GM18907 (cell line): ENCODE data around the gene CDH4.

Experiments used
- ATAC-seq: cut with Tn5 transposase; IDR thresholded peaks from one replicate; pipeline ENCODE4 v1.9.1; 2021; ENCODE audit warnings: mild to moderate bottlenecking, moderate library complexity; ENCODE audit not compliant: unreplicated experiment

CDH4 gene

DNA sequence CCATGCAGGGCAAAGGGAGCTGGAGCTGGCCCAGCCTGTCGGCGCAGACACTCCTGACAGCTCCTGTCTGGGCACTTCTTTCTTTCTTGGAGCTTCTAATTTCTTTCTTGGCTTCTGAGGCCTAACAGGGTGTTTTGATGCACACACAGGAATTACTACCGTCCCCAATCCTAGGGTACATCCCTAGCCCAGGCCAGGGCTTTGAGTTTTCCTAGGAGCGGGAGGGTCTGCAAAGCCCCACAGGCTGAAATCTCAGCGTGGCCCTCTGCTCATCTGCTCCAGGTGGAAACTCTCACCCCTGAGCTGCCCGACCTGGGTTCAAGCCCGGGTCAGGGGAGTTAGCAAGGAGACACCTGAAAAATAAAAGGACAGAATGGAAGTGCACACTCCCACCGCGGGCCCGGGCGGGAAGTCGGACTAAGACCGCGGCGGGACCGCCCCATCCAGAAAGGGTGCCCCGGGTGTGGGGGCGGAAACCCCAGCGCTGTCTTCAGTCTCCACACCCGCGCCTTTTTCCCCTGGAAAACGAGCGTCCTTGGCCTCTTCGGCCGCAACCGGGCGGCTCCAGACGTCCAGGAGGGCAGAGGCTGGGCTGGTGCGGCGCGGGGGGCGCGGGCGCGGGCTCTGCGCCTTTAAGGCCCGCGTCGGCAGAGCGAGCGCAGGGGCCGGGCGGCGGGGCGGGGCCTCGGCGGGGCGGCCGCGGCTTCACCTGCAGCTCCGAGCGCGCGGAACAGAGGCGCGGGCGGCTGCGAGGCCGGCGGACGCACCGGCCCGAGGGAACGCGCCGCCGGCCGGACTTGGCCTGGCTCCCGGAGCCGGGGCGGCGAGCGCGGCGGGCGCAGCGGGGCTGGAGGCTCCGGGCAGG lies at the start of gene CDH4:
Gene CDH4, plus strand, starts transcription at position 733 of the 865 bp plus-strand sequence.
- ATAC-seq = no peak

DNA sequence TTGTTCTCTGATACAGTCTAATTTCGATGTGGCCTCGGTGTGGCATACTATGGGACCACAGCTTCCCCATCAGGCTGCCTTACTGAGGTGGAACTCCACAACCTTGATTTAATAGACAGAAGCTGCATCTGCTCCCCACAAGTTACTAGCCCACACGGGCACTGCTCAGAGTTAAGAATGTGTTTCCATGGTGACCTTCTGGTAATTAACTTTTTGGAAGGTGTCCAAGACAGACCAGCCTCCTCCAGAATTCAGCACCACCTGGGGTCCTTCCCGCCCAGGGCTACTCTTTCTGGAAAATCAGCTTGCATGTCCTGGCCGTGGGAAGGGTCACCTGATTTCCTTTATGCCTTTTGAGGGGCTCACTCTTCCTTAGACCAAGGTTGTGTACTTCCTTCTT lies 48.7 kb upstream of the CDH4 start:
- no peak for ATAC-seq

DNA sequence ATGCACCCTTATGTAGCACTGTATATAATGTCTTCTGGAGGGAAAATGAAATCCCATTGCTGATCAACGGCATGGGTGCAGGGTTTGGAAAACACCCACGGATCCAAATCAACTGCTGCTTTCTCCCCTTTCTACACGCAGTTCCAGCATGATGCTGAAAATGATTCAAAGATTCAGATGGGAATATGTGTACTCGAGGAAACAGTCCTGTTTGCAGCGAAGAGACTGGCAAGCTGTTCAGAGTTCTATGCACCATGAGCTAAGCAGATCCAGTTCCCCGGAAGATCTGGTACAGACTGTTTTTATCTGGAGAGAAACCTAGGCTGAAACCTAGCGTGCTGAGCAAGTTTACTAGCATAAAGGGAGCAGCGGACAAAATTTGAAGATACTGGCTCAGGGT lies 47.9 kb upstream of the CDH4 start:
- no peak for ATAC-seq

DNA sequence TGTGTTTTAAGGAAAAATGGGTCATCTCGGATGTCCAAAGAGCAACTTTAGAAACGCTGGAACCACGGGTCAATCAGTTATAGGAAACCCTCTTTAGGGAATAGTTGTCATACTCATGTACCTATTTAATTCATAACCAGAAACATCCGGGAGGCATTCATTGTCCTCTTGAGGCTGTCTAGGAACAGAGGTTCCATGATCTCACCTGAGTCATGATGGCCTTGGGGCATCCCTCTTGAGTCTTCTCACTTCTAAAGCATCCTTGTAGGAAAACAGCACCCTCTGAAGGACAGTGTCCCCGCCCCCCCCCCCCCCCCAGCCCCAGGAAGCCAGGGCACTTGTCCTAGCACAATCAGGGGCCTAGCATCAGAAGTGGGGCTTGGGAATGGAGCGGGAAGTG lies 46.3 kb upstream of the CDH4 start:
- no peak for ATAC-seq

GRCh38 chr20:61210862-61211261 lies 41.2 kb upstream of the CDH4 start:
- ATAC-seq = no peak

DNA sequence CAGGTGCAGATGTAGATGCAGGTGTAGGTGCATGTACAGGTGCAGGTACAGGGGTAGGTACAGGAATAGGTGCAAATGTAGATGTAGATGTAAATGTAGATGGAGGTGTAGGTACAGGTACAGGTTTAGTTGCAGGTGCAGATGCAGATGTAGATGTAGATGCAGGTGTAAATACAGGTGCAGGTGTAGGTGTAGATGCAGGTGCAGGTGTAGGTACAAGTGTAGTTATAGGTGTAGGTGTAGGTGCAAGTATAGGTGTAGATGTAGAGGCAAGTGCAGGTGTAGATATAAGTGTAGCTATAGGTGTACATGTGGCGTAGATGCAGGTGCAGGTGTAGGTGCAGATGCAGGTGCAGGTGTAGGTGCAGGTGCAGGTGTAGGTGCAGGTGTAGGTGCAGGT lies 34.2 kb upstream of the CDH4 start:
- ATAC-seq = no peak

DNA sequence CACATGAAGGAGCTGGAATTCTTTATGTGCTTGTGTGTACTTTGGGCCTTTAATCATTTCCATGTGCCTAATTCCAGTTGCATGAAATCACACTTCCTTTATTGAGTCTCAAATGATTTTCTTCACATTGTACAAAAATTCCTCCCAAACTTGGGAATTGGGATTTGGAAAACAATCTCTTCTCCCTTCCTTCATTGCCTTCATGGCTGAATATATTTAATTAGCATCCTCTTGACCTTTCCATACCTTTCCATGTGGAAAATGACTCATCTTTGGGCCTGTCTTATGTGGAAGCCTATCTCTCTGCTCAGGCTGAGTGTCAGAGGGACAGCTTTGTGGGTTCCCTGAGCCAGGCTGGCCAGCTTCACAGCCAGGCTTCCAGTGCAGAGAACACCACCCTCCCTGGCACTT lies 33.0 kb upstream of the CDH4 start:
- ATAC-seq = no peak

- no peak for ATAC-seq
Measured at GRCh38 chr20:61220131-61220530, 31.9 kb upstream of the CDH4 start.

DNA sequence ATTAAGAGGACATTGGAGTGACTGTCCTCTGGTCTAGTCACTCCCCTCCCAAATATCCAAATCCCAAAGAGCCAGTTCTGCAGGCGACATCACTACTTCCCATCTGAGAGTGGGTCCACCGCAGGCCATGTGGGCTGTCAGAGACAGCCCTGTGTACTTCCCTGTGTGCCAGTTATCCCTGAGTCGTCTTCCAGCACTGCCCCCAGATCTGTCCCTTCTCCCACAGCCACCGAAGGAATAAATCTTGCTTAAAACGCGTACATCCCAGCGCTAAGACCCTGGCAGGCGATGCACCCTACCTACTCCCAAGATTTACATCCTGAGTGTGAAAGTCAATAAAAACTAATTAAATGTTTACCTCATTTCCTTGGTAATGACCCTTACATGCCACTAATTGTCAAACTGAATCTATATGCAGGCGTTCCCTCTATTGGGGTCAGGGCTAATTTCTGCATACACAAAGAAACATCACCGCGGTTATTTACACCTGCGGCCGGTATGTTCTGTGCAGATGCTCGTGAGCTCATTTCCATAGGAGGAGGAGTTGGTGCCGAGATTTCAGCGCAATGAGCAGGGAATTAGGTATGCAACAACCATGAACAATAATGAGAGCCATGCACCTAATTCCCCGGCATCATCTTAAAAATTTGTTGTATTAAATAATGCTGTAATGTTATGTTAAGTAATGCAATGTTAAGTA lies 31.3 kb upstream of the CDH4 start:
- ATAC-seq = no peak

DNA sequence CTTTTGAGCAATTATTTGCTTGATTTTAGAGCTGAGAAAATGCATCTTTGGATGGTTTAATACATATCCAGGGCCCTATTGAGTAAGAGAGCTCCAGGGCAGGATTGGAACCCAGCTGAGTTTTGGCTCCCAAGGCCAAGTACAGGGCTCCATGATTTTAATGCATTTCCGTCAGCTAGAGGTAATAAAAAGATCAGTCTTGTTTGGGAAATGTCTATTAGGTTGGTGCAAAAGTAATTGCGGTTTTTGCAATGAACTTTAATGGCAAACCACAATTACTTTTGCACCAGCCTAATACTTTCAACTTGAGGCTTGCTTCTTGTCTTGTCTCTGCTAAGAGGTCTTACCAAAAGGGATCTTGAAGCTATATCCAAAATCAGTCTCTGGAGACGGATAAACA lies 29.4 kb upstream of the CDH4 start:
- no peak for ATAC-seq

- no peak for ATAC-seq
Measured at GRCh38 chr20:61223121-61223520, 28.9 kb upstream of the CDH4 start.

- ATAC-seq = no peak
Measured at GRCh38 chr20:61230166-61230565, 21.9 kb upstream of the CDH4 start.

- no peak for ATAC-seq
Measured at GRCh38 chr20:61233590-61233989, 18.5 kb upstream of the CDH4 start.

- ATAC-seq = no peak
Measured at GRCh38 chr20:61234224-61234890, 17.7 kb upstream of the CDH4 start.

- ATAC-seq = no peak
Measured at GRCh38 chr20:61236713-61237112, 15.3 kb upstream of the CDH4 start.

GRCh38 chr20:61238813-61239212 lies 13.2 kb upstream of the CDH4 start:
- no peak for ATAC-seq

DNA sequence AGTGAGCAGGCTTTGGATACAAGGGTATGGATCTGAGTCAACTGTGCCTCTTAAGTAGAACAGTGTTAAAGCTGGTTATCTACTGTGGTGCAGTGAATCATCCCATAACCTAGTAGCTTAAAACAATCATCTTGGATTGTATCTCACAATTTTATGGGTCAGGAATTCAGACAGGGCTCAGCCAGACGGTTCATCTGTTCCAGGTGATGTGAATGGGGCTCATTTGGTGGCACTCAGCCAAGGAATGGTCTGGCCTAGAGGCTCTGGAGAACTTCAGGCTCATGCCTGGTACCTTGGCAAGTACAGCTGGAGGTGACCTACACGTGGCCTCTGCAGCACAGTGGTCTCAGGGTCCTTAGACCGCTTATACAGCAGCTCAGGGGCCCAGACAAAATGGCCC lies 11.2 kb upstream of the CDH4 start:
- ATAC-seq = no peak

DNA sequence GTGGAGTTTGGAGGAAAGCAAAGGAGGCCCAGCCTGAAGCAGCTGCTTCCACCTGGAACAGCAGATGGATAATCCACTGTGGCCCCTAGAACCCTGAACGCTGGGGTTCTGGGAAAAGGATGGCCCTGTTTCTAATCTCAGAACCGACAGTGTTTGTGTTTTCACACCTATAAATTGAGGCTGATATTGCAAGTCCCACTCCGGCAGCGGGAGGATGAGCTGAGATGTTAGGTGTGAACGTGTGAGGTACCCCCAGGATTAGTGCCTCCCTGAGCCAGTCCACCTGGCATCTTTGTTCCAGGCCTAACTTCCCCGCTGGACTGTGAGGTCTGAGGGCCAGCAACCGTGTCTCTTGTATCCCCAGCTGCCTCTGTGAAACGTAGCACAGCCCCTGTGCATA lies 7.8 kb upstream of the CDH4 start:
- no peak for ATAC-seq

GRCh38 chr20:61246269-61246668 lies 5.8 kb upstream of the CDH4 start:
- ATAC-seq = no peak

DNA sequence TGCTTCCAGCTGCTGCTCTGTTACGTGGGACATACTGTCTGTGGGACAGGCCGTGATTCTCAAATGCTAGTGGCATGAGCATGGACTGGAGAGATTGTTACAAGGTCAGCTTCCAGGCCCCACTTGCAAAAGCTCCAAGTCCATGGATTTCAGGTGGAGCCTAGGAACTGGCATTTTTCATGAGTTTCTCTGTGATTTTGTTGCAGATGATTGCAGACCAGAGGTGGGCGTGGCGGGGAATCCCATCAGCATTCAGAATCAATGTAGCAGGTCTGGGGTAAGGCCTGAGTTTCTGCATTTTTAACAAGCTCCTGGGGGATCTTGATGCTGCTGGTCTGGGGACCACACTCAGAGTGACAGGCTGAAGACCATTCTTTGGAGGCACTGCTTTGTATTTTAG lies 2.4 kb upstream of the CDH4 start:
- ATAC-seq = no peak

DNA sequence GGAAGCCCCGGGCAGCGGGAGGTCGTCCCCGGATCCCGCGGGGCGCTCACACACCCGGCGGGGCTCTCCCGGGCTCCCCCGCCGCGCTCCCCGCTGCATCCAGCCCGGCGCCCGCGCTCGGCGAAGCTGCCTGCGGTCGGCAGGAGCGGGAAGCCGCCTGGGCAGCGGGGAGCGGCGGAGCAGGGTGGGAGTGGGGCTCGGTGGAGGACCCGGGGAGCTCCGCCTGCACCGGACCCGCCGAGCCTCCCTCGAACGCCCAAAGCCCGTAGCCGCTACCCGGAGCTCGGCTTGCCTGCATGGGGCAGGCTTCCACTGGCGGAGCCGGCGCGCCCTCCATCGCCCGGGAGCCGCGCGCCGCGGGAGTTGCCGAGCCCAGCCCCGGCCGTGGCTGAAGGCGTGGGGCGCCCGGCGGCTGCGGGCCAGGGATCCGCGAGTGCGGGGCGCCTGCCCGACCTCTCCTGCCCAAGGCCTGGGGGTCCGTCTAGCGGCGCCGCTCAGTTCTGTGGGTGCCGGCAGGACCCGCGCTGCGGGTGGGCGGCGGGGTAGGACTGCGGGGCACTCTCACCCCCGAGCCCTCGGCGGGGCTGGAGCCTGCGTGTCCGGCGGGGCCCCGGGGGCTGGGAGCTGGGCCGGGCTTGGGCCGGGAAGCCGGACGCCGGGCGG lies 671 bp downstream of the CDH4 start:
- no peak for ATAC-seq
